H1 (cell line): ENCODE results near the gene BTBD9. TPM values are rescaled to one million over a fixed set of nuclear protein-coding genes. Genes with fewer than 3 reads are reported as not detected.

Source experiments
- CTCF ChIA-PET: fragments of 300-600 bp; sonication (Branson Sonifier 250); formaldehyde crosslinking; loops from one replicate; lab custom pipeline; 2021; ENCODE audit not compliant: partially characterized antibody; lab: Charles Lee
- POLR2A ChIA-PET: fragments of 300-600 bp; sonication (Branson Sonifier 250); formaldehyde crosslinking; loops from one replicate; lab custom pipeline; 2021; ENCODE audit warnings: inconsistent platforms; ENCODE audit not compliant: partially characterized antibody; lab: Charles Lee
- DNase-seq, 2 experiments: peaks; one replicate each; pipeline versions ENCODE4 v3.0.0 to v3.0.0-alpha.2; 2010 to 2022; ENCODE audit warnings: low spot score in 2 of 2, low read depth in 1 of 2, mixed read lengths in 1 of 2
- FAIRE-seq: peaks from 2 replicates; lab custom pipeline; 2011; peaks lifted over from hg19 to GRCh38; lab: Jason Lieb, UNC
- H2AFZ ChIP-seq: 2 replicates; pipeline ENCODE4 v1.8.1; 2012; ENCODE audit warnings: low read length, inconsistent platforms
- H2AK5ac ChIP-seq: 2 replicates; pipeline ENCODE4 v1.6.1; 2013; ENCODE audit warnings: low read depth, low read length
- H2BK120ac ChIP-seq: replicated peaks from 2 replicates; pipeline ENCODE3; 2013; ENCODE audit warnings: low read depth, low read length, inconsistent platforms
- H2BK12ac ChIP-seq: 2 replicates; pipeline ENCODE4 v1.6.1; 2013; ENCODE audit warnings: low read depth, low read length
- H2BK15ac ChIP-seq: 2 replicates; pipeline ENCODE4 v1.6.1; 2013; ENCODE audit warnings: low read length
- H2BK20ac ChIP-seq: 2 replicates; pipeline ENCODE4 v1.6.1; 2013; ENCODE audit warnings: low read length
- H2BK5ac ChIP-seq: 2 replicates; pipeline ENCODE4 v1.6.1; 2013; ENCODE audit warnings: low read depth, low read length
- H3K14ac ChIP-seq: 2 replicates; pipeline ENCODE4 v1.6.1; 2013; ENCODE audit warnings: inconsistent platforms; ENCODE audit not compliant: insufficient read length
- H3K18ac ChIP-seq: 2 replicates; pipeline ENCODE4 v1.6.1; 2013; ENCODE audit warnings: low read length; ENCODE audit errors: extremely low read depth
- H3K23ac ChIP-seq: 2 replicates; pipeline ENCODE4 v1.6.1; 2013; ENCODE audit warnings: inconsistent platforms; ENCODE audit not compliant: insufficient read length
- H3K23me2 ChIP-seq: 2 replicates; pipeline ENCODE4 v1.6.1; 2013; ENCODE audit warnings: low read depth, low read length
- H3K27ac ChIP-seq: 2 replicates; pipeline ENCODE4 v1.6.1; 2011; ENCODE audit warnings: low read depth, low read length, inconsistent platforms
- H3K27me3 ChIP-seq, 4 experiments: replicated peaks in 1 of 4; 1 replicate in 1 of 4; 2 replicates in 3 of 4; pipeline versions ENCODE4 v1.6.1 to v1.8.1; 2011 to 2013; ENCODE audit warnings: low read length in 3 of 4, mild to moderate bottlenecking in 3 of 4, inconsistent platforms in 2 of 4, mixed read lengths in 2 of 4, moderate library complexity in 1 of 4; ENCODE audit not compliant: control insufficient read depth in 3 of 4, insufficient read depth in 3 of 4; ENCODE audit errors: extremely low read depth in 1 of 4
- H3K36me3 ChIP-seq, 4 experiments: 2 replicates each; pipeline versions ENCODE4 v1.6.1 to v1.8.1; 2011 to 2013; ENCODE audit warnings: mild to moderate bottlenecking in 4 of 4, low read length in 3 of 4, moderate library complexity in 2 of 4, control low read depth in 1 of 4, inconsistent platforms in 1 of 4; ENCODE audit not compliant: insufficient read depth in 4 of 4, control insufficient read depth in 2 of 4
- H3K4ac ChIP-seq: replicated peaks from 2 replicates; pipeline ENCODE3; 2013; ENCODE audit warnings: low read length, low read depth, mixed read lengths, inconsistent platforms; ENCODE audit not compliant: insufficient read length
- H3K4me1 ChIP-seq, 4 experiments: replicated peaks in 1 of 4; 1 replicate in 1 of 4; 2 replicates in 3 of 4; pipeline versions ENCODE4 v1.6.1 to v1.8.1; 2011 to 2013; ENCODE audit warnings: low read length in 3 of 4, inconsistent platforms in 2 of 4, mixed read lengths in 1 of 4; ENCODE audit not compliant: insufficient read depth in 4 of 4, control insufficient read depth in 3 of 4
- H3K4me2 ChIP-seq, 2 experiments: 2 replicates each; pipeline versions ENCODE4 v1.6.1 to v1.8.1; 2011 to 2013; ENCODE audit warnings: low read depth in 2 of 2, low read length in 2 of 2, control low read depth in 1 of 2, inconsistent platforms in 1 of 2, mild to moderate bottlenecking in 1 of 2; ENCODE audit not compliant: insufficient read depth in 1 of 2
- H3K4me3 ChIP-seq, 4 experiments: fragments of 200-600, 300-600 bp in 1 of 4; sonication (generic), shearing (Covaris generic), sonication (Bioruptor Twin) in 1 of 4; 2 replicates each; pipeline versions ENCODE4 v1.5.1 to v1.8.1; 2011 to 2016; ENCODE audit warnings: low read length in 4 of 4, low read depth in 3 of 4, control low read depth in 2 of 4, inconsistent platforms in 2 of 4, mild to moderate bottlenecking in 2 of 4, mixed read lengths in 1 of 4, moderate library complexity in 1 of 4; ENCODE audit not compliant: insufficient read depth in 2 of 4; ENCODE audit errors: extremely low read depth in 1 of 4
- H3K56ac ChIP-seq: replicated peaks from 2 replicates; pipeline ENCODE3; 2013; ENCODE audit warnings: low read depth, mild to moderate bottlenecking, mixed read lengths, low read length, inconsistent platforms; ENCODE audit not compliant: insufficient read length
- H3K79me1 ChIP-seq: 2 replicates; pipeline ENCODE4 v1.6.1; 2013; ENCODE audit warnings: low read depth, low read length, control low read depth
- H3K79me2 ChIP-seq, 2 experiments: 2 replicates each; pipeline versions ENCODE4 v1.6.1 to v1.8.1; 2012 to 2013; ENCODE audit warnings: low read length in 2 of 2, mild to moderate bottlenecking in 2 of 2, inconsistent platforms in 1 of 2; ENCODE audit not compliant: insufficient read depth in 2 of 2, control insufficient read depth in 1 of 2
- H3K9ac ChIP-seq, 4 experiments: replicated peaks in 1 of 4; 1 replicate in 1 of 4; 2 replicates in 3 of 4; pipeline versions ENCODE4 v1.6.1 to v1.8.1; 2011 to 2013; ENCODE audit warnings: low read depth in 3 of 4, low read length in 3 of 4, control low read depth in 2 of 4, mild to moderate bottlenecking in 2 of 4, moderate library complexity in 2 of 4, inconsistent platforms in 1 of 4; ENCODE audit errors: extremely low read depth in 1 of 4
- H3K9me3 ChIP-seq, 2 experiments: 2 replicates each; pipeline versions ENCODE4 v1.6.1 to v1.8.1; 2012 to 2013; ENCODE audit warnings: mild to moderate bottlenecking in 2 of 2, moderate library complexity in 2 of 2, control low read depth in 1 of 2, inconsistent platforms in 1 of 2, low read depth in 1 of 2, low read length in 1 of 2, mixed read lengths in 1 of 2; ENCODE audit not compliant: insufficient read depth in 2 of 2
- H4K20me1 ChIP-seq, 2 experiments: replicated peaks in 1 of 2; 2 replicates each; pipeline versions ENCODE3 to v1.8.1; 2011 to 2013; ENCODE audit warnings: inconsistent platforms in 2 of 2, low read length in 2 of 2, mild to moderate bottlenecking in 1 of 2; ENCODE audit not compliant: insufficient read depth in 2 of 2, control insufficient read depth in 1 of 2
- H4K5ac ChIP-seq: 2 replicates; pipeline ENCODE4 v1.6.1; 2013; ENCODE audit warnings: low read length, low read depth, mixed read lengths, inconsistent platforms; ENCODE audit not compliant: insufficient read length
- H4K8ac ChIP-seq: 2 replicates; pipeline ENCODE4 v1.8.0; 2013; ENCODE audit warnings: mild to moderate bottlenecking, moderate library complexity, low read length, inconsistent platforms; ENCODE audit not compliant: insufficient read depth; ENCODE audit errors: extremely low read depth
- H4K91ac ChIP-seq: replicated peaks from 2 replicates; pipeline ENCODE3; 2013; ENCODE audit warnings: low read length, mixed read lengths, inconsistent platforms; ENCODE audit not compliant: insufficient read length
- POLR2A ChIP-seq, 2 experiments: IDR thresholded peaks; 1 replicate in 1 of 2; 2 replicates in 1 of 2; pipeline ENCODE4 v1.6.1; 2011; ENCODE audit warnings: low read depth in 2 of 2, low read length in 2 of 2, mild to moderate bottlenecking in 2 of 2; ENCODE audit errors: control extremely low read depth in 1 of 2
- POLR2AphosphoS5 ChIP-seq: IDR thresholded peaks from 2 replicates; pipeline ENCODE4 v1.6.1; 2011; ENCODE audit warnings: low read depth, low read length
- RAD21 ChIP-seq, 2 experiments: IDR thresholded peaks in 1 of 2; conservative IDR thresholded peaks in 1 of 2; 2 replicates each; pipeline ENCODE4 v1.6.1; 2011; ENCODE audit warnings: low read depth in 2 of 2, low read length in 2 of 2, improper control_type of control experiment in 1 of 2, inconsistent platforms in 1 of 2, mild to moderate bottlenecking in 1 of 2, moderate library complexity in 1 of 2
- SIRT6 ChIP-seq: IDR thresholded peaks from one replicate; pipeline ENCODE4 v1.7.1; 2012; ENCODE audit warnings: low read length, inconsistent platforms
- YY1 ChIP-seq: IDR thresholded peaks from 2 replicates; pipeline ENCODE4 v1.6.1; 2011; ENCODE audit warnings: low read depth, mild to moderate bottlenecking, low read length
- WGBS, 2 experiments: shearing (Covaris generic) in 1 of 2; methylation state at CpG; one replicate each; pipeline versions ENCODE4 v1.1.6 to v1.1.7; 2013 to 2015; ENCODE audit warnings: low lambda C conversion rate in 2 of 2, mixed read lengths in 2 of 2, inconsistent platforms in 1 of 2, low coverage in 1 of 2, missing lambda C conversion rate in 1 of 2; ENCODE audit not compliant: insufficient replicate concordance in 2 of 2, insufficient coverage in 1 of 2, insufficient read length in 1 of 2; ENCODE audit errors: extremely low coverage in 1 of 2, missing lambda C conversion rate in 1 of 2; 5-methylcytosine and 5-hydroxymethylcytosine counted together
- polyA plus RNA-seq, 7 experiments: library from polyadenylated mRNA; depleted of rRNA in 3 of 7; stranded (reverse) in 5 of 7; unstranded in 2 of 7; fragments of >200 nt in 5 of 7; fragments of 200-250 nt in 2 of 7; gene quantifications; 1 replicate in 5 of 7; 2 replicates in 1 of 7; 4 replicates in 1 of 7; pipeline versions ENCODE4 v1.2.1 to v1.2.3, GENCODE V29; 2011 to 2013; ENCODE audit warnings: missing spikeins in 2 of 7, mixed read lengths in 2 of 7
- total RNA-seq: library from RNA; stranded (reverse); fragmentation: NEBNext Ultra II Directional; extraction: Animal tissue kit (Norgen Biotek cat#: 25700); gene quantifications from 2 replicates; pipeline ENCODE4 v1.2.1, GENCODE V29; 2021

The BTBD9 gene
- total and polyA plus RNA-seq, 2 of the 8 experiments (the other 6 are each of a cell fraction or from before 2014, with no cell fraction given) = 0.92 to 4.1 TPM

GRCh38 chr6:38215225-38215624 is 424.5 kb downstream of the BTBD9 start:
- peaks cover 0 to 2% of the 10 kb centered on the region in 2 experiments for H4K20me1 ChIP-seq
- FAIRE-seq = no peak
- no peak overlapping the region for H2BK15ac ChIP-seq
- no peak for DNase-seq
- H3K14ac ChIP-seq = no peak overlapping the region
- H3K18ac ChIP-seq = no peak overlapping the region
- POLR2A ChIA-PET = no interaction called here
- no peak overlapping the region for H3K4ac ChIP-seq
- H2BK120ac ChIP-seq = no peak overlapping the region
- H3K56ac ChIP-seq = no peak overlapping the region
- no peak overlapping the region for H3K23ac ChIP-seq
- no peaks in the 10 kb centered on the region; a peak in 1 of 7 replicates for H3K27me3 ChIP-seq
- no peak overlapping the region for H3K27ac ChIP-seq
- H2BK20ac ChIP-seq = no peak overlapping the region
- H3K9ac ChIP-seq = no peak overlapping the region
- no peaks in the 10 kb centered on the region for H3K79me1 ChIP-seq
- H2AK5ac ChIP-seq = no peak overlapping the region
- no peak overlapping the region for H3K4me3 ChIP-seq
- 93% methylated on average over 11 of the region's 11 CpGs; no CpG with 5 or more reads in 1 of the 2 experiments for WGBS, 2 experiments
- H3K4me1 ChIP-seq = peaks cover 2 to 15% (median 8%) of the 10 kb centered on the region in 4 experiments
- no peak overlapping the region for H4K8ac ChIP-seq
- no peaks in the 10 kb centered on the region for H3K79me2 ChIP-seq
- H4K5ac ChIP-seq = no peak overlapping the region
- CTCF ChIA-PET = interaction anchor here (0.8 to 1.5 kb wide), 3 partner anchors 16 to 279 kb away, joined by 3 to 4 read pairs (median 3); no protein-coding TSS in a partner anchor
- H3K4me2 ChIP-seq = no peak overlapping the region
- H3K36me3 ChIP-seq = no peaks in the 10 kb centered on the region
- H4K91ac ChIP-seq = no peak overlapping the region
- no peak overlapping the region for H2AFZ ChIP-seq
- H3K9me3 ChIP-seq = no peaks in the 10 kb centered on the region
- H2BK5ac ChIP-seq = no peak overlapping the region
- H2BK12ac ChIP-seq = no peak overlapping the region
- H3K23me2 ChIP-seq = no peaks in the 10 kb centered on the region; the same call in 1 of the 2 replicates
- TF ChIP-seq YY1 (no peak), POLR2AphosphoS5 (no peak), POLR2A (IDR thresholded peaks at IDR 0.05; ENCODE audit: control extremely low read depth in 1 of 2, low read depth in 2 of 2, low read length in 2 of 2) (no peak), SIRT6 (no peak), RAD21 (IDR thresholded peaks at IDR 0.05 in 1 of 2, conservative IDR thresholded peaks at IDR 0.05 in 1 of 2; ENCODE audit: low read depth in 2 of 2, low read length in 2 of 2) (no peak)
